ENCODE measurements around the gene LHFPL3.

LHFPL3 gene

DNA sequence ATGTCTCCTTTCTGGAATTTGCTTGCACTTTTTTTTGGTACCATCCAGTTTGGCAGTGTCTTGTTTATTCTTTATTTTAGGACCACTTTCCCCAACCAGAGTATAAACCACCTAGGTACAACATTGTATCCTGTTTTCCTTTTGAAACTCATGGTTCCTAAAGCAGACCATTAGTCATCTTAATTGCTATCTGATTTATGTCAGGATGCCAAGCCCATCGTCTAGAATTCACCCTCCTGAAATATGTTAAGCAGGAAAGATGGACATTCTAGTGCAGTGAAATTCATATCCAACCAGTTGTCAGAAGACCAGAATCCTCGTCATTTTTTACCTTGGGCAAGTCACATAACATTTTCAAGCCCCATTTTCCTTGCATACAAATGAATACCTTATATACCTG, 462.0 kb downstream of the LHFPL3 start:
- Histone ChIP-seq H3K9me2 (replicated peaks; ENCODE audit: insufficient read depth, low read length) (no peaks in the 10 kb centered on the region), H3K4me3 (ENCODE audit: low read length) (no peak overlapping the region), H3K36me3 (replicated peaks; ENCODE audit: insufficient read depth, low read length) (no peaks in the 10 kb centered on the region), H3K9me3 (replicated peaks; ENCODE audit: insufficient read depth, low read length) (no peaks in the 10 kb centered on the region), H3K9ac (ENCODE audit: low read length) (no peak overlapping the region), H3K4me1 (ENCODE audit: low read length) (no peaks in the 10 kb centered on the region), H3K27ac (ENCODE audit: low read length) (no peak overlapping the region), H3K79me2 (ENCODE audit: low read length) (no peaks in the 10 kb centered on the region), H3F3A (ENCODE audit: insufficient read depth, low read length) (no peaks in the 10 kb centered on the region), H3K27me3 (replicated peaks; ENCODE audit: insufficient read depth, low read length) (no peaks in the 10 kb centered on the region), H3K4me2 (ENCODE audit: low read depth, low read length) (no peak overlapping the region), H2AFZ (ENCODE audit: low read length) (no peak overlapping the region), H4K20me1 (ENCODE audit: insufficient read depth, low read length) (no peaks in the 10 kb centered on the region)
- TF ChIP-seq, protein P1, sequence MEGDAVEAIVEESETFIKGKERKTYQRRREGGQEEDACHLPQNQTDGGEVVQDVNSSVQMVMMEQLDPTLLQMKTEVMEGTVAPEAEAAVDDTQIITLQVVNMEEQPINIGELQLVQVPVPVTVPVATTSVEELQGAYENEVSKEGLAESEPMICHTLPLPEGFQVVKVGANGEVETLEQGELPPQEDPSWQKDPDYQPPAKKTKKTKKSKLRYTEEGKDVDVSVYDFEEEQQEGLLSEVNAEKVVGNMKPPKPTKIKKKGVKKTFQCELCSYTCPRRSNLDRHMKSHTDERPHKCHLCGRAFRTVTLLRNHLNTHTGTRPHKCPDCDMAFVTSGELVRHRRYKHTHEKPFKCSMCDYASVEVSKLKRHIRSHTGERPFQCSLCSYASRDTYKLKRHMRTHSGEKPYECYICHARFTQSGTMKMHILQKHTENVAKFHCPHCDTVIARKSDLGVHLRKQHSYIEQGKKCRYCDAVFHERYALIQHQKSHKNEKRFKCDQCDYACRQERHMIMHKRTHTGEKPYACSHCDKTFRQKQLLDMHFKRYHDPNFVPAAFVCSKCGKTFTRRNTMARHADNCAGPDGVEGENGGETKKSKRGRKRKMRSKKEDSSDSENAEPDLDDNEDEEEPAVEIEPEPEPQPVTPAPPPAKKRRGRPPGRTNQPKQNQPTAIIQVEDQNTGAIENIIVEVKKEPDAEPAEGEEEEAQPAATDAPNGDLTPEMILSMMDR (IDR thresholded peaks at IDR 0.05; ENCODE audit: low read length), result no peak
- TF ChIP-seq EZH2 (optimal IDR thresholded peaks at IDR 0.05; ENCODE audit: low read depth, low read length) (no peak), EZH2phosphoT487 (IDR thresholded peaks at IDR 0.05; ENCODE audit: low read length) (no peak)
- DNase-seq, result no peak

DNA sequence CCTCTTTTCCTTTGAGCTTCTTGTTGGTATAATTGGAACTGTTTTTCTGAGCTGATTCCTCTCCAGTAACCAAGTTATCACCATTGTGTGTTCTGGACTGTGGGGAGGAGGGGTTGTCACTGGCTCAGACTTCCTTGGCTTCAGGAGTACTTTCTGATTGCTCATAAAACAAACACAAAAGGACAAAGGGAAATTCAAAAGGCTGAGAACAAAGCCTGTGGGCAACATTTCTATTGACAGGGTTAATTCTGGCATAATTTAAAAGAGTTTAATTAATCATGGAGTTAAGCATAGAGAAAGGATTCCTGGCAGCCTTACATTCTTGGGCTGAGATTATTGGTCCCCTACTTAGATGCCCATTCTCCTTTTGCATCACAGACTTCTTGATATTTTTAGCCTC, 462.7 kb downstream of the LHFPL3 start:
- H4K20me1 ChIP-seq (ENCODE audit: insufficient read depth, low read length), result no peaks in the 10 kb centered on the region
- H3K9ac ChIP-seq (ENCODE audit: low read length), result no peak overlapping the region
- H3K4me3 ChIP-seq (ENCODE audit: low read length), result no peak overlapping the region
- H3K9me3 ChIP-seq (replicated peaks; ENCODE audit: insufficient read depth, low read length), result no peaks in the 10 kb centered on the region
- no peaks in the 10 kb centered on the region for H3F3A ChIP-seq (ENCODE audit: insufficient read depth, low read length)
- no peaks in the 10 kb centered on the region for H3K79me2 ChIP-seq (ENCODE audit: low read length)
- DNase-seq, result no peak
- H3K27me3 ChIP-seq (replicated peaks; ENCODE audit: insufficient read depth, low read length), result no peaks in the 10 kb centered on the region
- TF ChIP-seq, protein P1 (IDR thresholded peaks at IDR 0.05; ENCODE audit: low read length), result no peak
- no peak for TF ChIP-seq EZH2 (optimal IDR thresholded peaks at IDR 0.05; ENCODE audit: low read depth, low read length)
- TF ChIP-seq EZH2phosphoT487 (IDR thresholded peaks at IDR 0.05; ENCODE audit: low read length), result no peak
- no peaks in the 10 kb centered on the region for H3K9me2 ChIP-seq (replicated peaks; ENCODE audit: insufficient read depth, low read length)
- no peak overlapping the region for H2AFZ ChIP-seq (ENCODE audit: low read length)
- no peaks in the 10 kb centered on the region for H3K4me1 ChIP-seq (ENCODE audit: low read length)
- no peaks in the 10 kb centered on the region for H3K36me3 ChIP-seq (replicated peaks; ENCODE audit: insufficient read depth, low read length)
- H3K4me2 ChIP-seq (ENCODE audit: low read depth, low read length), result no peak overlapping the region
- no peak overlapping the region for H3K27ac ChIP-seq (ENCODE audit: low read length)

DNA sequence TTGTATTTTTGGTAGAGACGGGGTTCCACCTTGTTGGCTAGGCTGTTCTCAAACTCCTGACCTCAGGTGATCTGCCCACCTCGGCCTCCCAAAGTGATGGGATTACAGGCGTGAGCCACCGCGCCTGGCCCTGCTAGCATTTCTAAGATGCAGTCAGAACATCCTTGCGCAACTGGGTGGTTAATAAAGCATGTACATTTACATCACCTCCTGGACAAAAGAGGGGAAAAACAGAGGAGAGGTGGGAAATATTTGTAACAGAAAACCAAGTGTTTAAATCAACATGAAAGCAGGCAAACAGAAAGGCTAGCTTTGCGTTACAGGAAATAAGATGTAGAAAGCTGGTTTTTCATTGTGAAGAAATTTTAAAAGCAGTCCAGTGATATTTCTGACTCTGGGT, 464.7 kb downstream of the LHFPL3 start:
- Histone ChIP-seq H2AFZ (ENCODE audit: low read length) (no peak overlapping the region), H3K4me2 (ENCODE audit: low read depth, low read length) (no peak overlapping the region), H3K4me3 (ENCODE audit: low read length) (no peak overlapping the region), H3K27ac (ENCODE audit: low read length) (no peak overlapping the region), H3K4me1 (ENCODE audit: low read length) (no peaks in the 10 kb centered on the region), H3K36me3 (replicated peaks; ENCODE audit: insufficient read depth, low read length) (no peaks in the 10 kb centered on the region), H4K20me1 (ENCODE audit: insufficient read depth, low read length) (no peaks in the 10 kb centered on the region), H3K79me2 (ENCODE audit: low read length) (no peaks in the 10 kb centered on the region), H3F3A (ENCODE audit: insufficient read depth, low read length) (no peaks in the 10 kb centered on the region), H3K9me2 (replicated peaks; ENCODE audit: insufficient read depth, low read length) (no peaks in the 10 kb centered on the region), H3K9ac (ENCODE audit: low read length) (no peak overlapping the region), H3K27me3 (replicated peaks; ENCODE audit: insufficient read depth, low read length) (no peaks in the 10 kb centered on the region), H3K9me3 (replicated peaks; ENCODE audit: insufficient read depth, low read length) (no peaks in the 10 kb centered on the region)
- TF ChIP-seq EZH2phosphoT487 (IDR thresholded peaks at IDR 0.05; ENCODE audit: low read length) (no peak), EZH2 (optimal IDR thresholded peaks at IDR 0.05; ENCODE audit: low read depth, low read length) (no peak)
- TF ChIP-seq, protein P1 (IDR thresholded peaks at IDR 0.05; ENCODE audit: low read length), result no peak
- no peak for DNase-seq
